GM13977 (cell line): ENCODE data around the gene SP100.

Experiments
- DNase-seq: peaks from one replicate; pipeline ENCODE4 v3.0.0; 2012; ENCODE audit warnings: low spot score
- CTCF ChIP-seq: IDR thresholded peaks from 2 replicates; pipeline ENCODE4 v1.5.1; 2012; ENCODE audit warnings: mild to moderate bottlenecking, control low read depth; ENCODE audit not compliant: insufficient read depth; ENCODE audit errors: extremely low read depth, missing control alignments
- in situ Hi-C: fragments of 300-500 bp; cut with MboI; formaldehyde crosslinking; loops from one replicate; pipeline ENCODE4 v1.12.0; 2022; ENCODE audit warnings: low sequenced_read_pairs, low pct_unique_long_range_greater_than_20kb, mixed read lengths, inconsistent platforms; ENCODE audit not compliant: unreplicated experiment

The SP100 gene

GRCh38 chr2:230453006-230453405, 37.0 kb downstream of the SP100 start:
- in situ Hi-C loops = no loop called here
- TF ChIP-seq CTCF = no peak
- DNase-seq = no peak

GRCh38 chr2:230455005-230455684, 39.1 kb downstream of the SP100 start:
- in situ Hi-C loops = no loop called here
- TF ChIP-seq CTCF = no peak
- no peak for DNase-seq

- no peak for DNase-seq
- no peak for TF ChIP-seq CTCF
- in situ Hi-C loops = no loop called here
These were observed 41.2 kb downstream of the SP100 start for GRCh38 chr2:230457073-230457768.

- in situ Hi-C loops = no loop called here
- DNase-seq = no peak
- TF ChIP-seq CTCF = no peak
These were observed 41.8 kb downstream of the SP100 start for GRCh38 chr2:230457793-230458192.

GRCh38 chr2:230459216-230459615, 43.2 kb downstream of the SP100 start:
- in situ Hi-C loops = no loop called here
- DNase-seq = no peak
- TF ChIP-seq CTCF = no peak

GRCh38 chr2:230471074-230471473, 55.1 kb downstream of the SP100 start:
- in situ Hi-C loops = no loop called here
- DNase-seq = peak; percentile 32
- no peak for TF ChIP-seq CTCF
